Trophoblast cell (in vitro differentiated cells and primary cell): ENCODE measurements around the gene COPS7A.
A peak's percentile ranks its signal among the peaks of the same experiment; 100 is the strongest.

Source experiments
- DNase-seq, 2 donors: peaks; one replicate each; pipeline ENCODE4 v3.0.0-alpha.2; 2016
- H2AFZ ChIP-seq: 2 replicates; pipeline ENCODE4 v1.6.1; 2013; ENCODE audit warnings: low read length, moderate library complexity, mild to moderate bottlenecking; ENCODE audit not compliant: insufficient read depth, poor library complexity
- H2AK5ac ChIP-seq: 2 replicates; pipeline ENCODE4 v1.6.1; 2013; ENCODE audit warnings: mild to moderate bottlenecking, low read length
- H2BK120ac ChIP-seq: 2 replicates; pipeline ENCODE4 v1.6.1; 2013; ENCODE audit warnings: low read length, mild to moderate bottlenecking, moderate library complexity; ENCODE audit not compliant: insufficient read depth, poor library complexity
- H2BK12ac ChIP-seq: 2 replicates; pipeline ENCODE4 v1.6.1; 2013; ENCODE audit warnings: mild to moderate bottlenecking, low read length, moderate library complexity
- H2BK5ac ChIP-seq: 2 replicates; pipeline ENCODE4 v1.6.1; 2013; ENCODE audit warnings: low read length, low read depth, moderate library complexity, mild to moderate bottlenecking; ENCODE audit not compliant: poor library complexity
- H3K14ac ChIP-seq: 2 replicates; pipeline ENCODE4 v1.6.1; 2013; ENCODE audit warnings: mild to moderate bottlenecking, low read length
- H3K18ac ChIP-seq: 2 replicates; pipeline ENCODE4 v1.6.1; 2013; ENCODE audit warnings: mild to moderate bottlenecking, low read length
- H3K23ac ChIP-seq: 2 replicates; pipeline ENCODE4 v1.6.1; 2013; ENCODE audit warnings: low read length
- H3K27ac ChIP-seq: 2 replicates; pipeline ENCODE4 v1.5.1; 2013; ENCODE audit warnings: low read depth, mild to moderate bottlenecking, inconsistent platforms, low read length, moderate library complexity
- H3K27me3 ChIP-seq: 2 replicates; pipeline ENCODE4 v1.6.1; 2013; ENCODE audit warnings: inconsistent platforms, mild to moderate bottlenecking, low read length, moderate library complexity; ENCODE audit not compliant: insufficient read depth
- H3K36me3 ChIP-seq, 2 experiments: 1 replicate in 1 of 2; 2 replicates in 1 of 2; pipeline ENCODE4 v1.6.1; 2013; ENCODE audit warnings: low read length in 2 of 2, mild to moderate bottlenecking in 2 of 2, moderate library complexity in 1 of 2; ENCODE audit not compliant: insufficient read depth in 2 of 2, control insufficient read depth in 1 of 2
- H3K4ac ChIP-seq: 2 replicates; pipeline ENCODE4 v1.6.1; 2013; ENCODE audit warnings: low read depth, mild to moderate bottlenecking, low read length, moderate library complexity
- H3K4me1 ChIP-seq, 2 experiments: 1 replicate in 1 of 2; 2 replicates in 1 of 2; pipeline ENCODE4 v1.6.1; 2013; ENCODE audit warnings: low read length in 2 of 2, mild to moderate bottlenecking in 2 of 2, moderate library complexity in 1 of 2; ENCODE audit not compliant: insufficient read depth in 2 of 2, control insufficient read depth in 1 of 2
- H3K4me2 ChIP-seq: 2 replicates; pipeline ENCODE4 v1.6.1; 2013; ENCODE audit warnings: inconsistent platforms, mild to moderate bottlenecking, low read length, moderate library complexity
- H3K4me3 ChIP-seq: 2 replicates; pipeline ENCODE4 v1.5.1; 2013; ENCODE audit warnings: mild to moderate bottlenecking, low read depth, low read length, inconsistent platforms
- H3K79me1 ChIP-seq: one replicate; pipeline ENCODE4 v1.6.1; 2013; ENCODE audit warnings: low read length
- H3K79me2 ChIP-seq: 2 replicates; pipeline ENCODE4 v1.6.1; 2013; ENCODE audit warnings: low read length, mild to moderate bottlenecking; ENCODE audit not compliant: control insufficient read depth, insufficient read depth, poor library complexity
- H3K9ac ChIP-seq: 2 replicates; pipeline ENCODE4 v1.6.1; 2013; ENCODE audit warnings: mild to moderate bottlenecking, low read length
- H3K9me3 ChIP-seq: 2 replicates; pipeline ENCODE4 v1.6.1; 2013; ENCODE audit warnings: low read depth, mild to moderate bottlenecking, control low read depth, inconsistent platforms, low read length; ENCODE audit not compliant: insufficient read depth
- H4K12ac ChIP-seq: 2 replicates; pipeline ENCODE4 v1.6.1; 2013; ENCODE audit warnings: low read depth, mild to moderate bottlenecking, low read length, moderate library complexity
- H4K8ac ChIP-seq: 2 replicates; pipeline ENCODE4 v1.6.1; 2013; ENCODE audit warnings: low read depth, mild to moderate bottlenecking, low read length, moderate library complexity
- H4K91ac ChIP-seq: one replicate; pipeline ENCODE4 v1.6.1; 2013; ENCODE audit warnings: low read depth, mild to moderate bottlenecking, low read length, moderate library complexity
- whole genome bisulfite sequencing: extraction: QIAGEN DNeasy Blood & Tissue Kit; methylation state at CpG from one replicate; pipeline ENCODE4 v1.1.7; 2013; ENCODE audit warnings: missing lambda C conversion rate; ENCODE audit not compliant: insufficient read length, insufficient coverage; ENCODE audit errors: extremely low coverage; 5-methylcytosine and 5-hydroxymethylcytosine counted together

COPS7A gene

DNA sequence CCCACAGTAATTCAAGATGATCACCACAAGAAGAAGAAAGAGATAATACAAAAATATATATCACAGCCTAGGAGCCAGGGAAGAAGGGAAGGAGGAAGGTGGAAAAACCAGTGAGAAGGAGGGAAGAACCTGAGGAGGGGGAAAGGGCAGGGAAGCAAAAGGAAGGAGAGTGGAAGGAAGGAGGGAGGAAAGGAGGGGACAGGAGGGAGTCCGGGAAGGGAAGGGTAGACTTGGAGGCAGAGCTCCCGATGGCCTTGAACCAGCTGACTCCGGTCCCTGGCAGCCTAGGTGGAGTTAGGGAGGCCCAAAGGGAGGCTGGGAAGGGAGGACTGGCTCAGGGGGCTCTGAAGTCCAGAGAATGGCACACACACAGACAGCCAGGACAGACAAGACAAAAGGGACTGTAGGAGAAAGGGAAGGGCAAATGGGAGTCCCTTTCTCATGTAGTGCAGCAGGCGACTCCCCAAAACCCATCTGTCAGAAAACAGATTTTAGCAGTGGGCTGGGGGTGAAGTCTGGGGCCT lies 30.0 kb upstream of the COPS7A start:
- Histone ChIP-seq H4K12ac (no peak overlapping the region), H2BK5ac (no peak overlapping the region), H3K4me2 (no peak overlapping the region), H3K14ac (no peak overlapping the region), H3K36me3 (no peaks in the 10 kb centered on the region), H3K9ac (no peak overlapping the region), H2AK5ac (no peak overlapping the region), H4K8ac (no peak overlapping the region), H2AFZ (no peak overlapping the region), H3K4me1 (peaks cover 0 to 3% of the 10 kb centered on the region in 2 experiments), H3K27me3 (peaks cover 7% of the 10 kb centered on the region), H3K9me3 (no peaks in the 10 kb centered on the region), H3K79me2 (peaks cover 4% of the 10 kb centered on the region), H4K91ac (no peak overlapping the region), H3K4ac (no peak overlapping the region), H2BK12ac (no peak overlapping the region), H3K23ac (no peak overlapping the region), H3K18ac (no peak overlapping the region), H3K4me3 (no peak overlapping the region), H3K79me1 (peaks cover 4% of the 10 kb centered on the region), H3K27ac (no peak overlapping the region), H2BK120ac (no peak overlapping the region)
- no peak for DNase-seq
- no CpG with 5 or more reads among the region's 4 CpGs for WGBS

- Histone ChIP-seq H2BK120ac (no peak overlapping the region), H4K91ac (no peak overlapping the region), H3K27me3 (peaks cover 13% of the 10 kb centered on the region), H2BK12ac (no peak overlapping the region), H3K18ac (no peak overlapping the region), H2AFZ (no peak overlapping the region), H3K9me3 (no peaks in the 10 kb centered on the region), H4K12ac (no peak overlapping the region), H3K36me3 (no peaks in the 10 kb centered on the region), H3K14ac (no peak overlapping the region), H3K9ac (no peak overlapping the region), H3K79me2 (no peaks in the 10 kb centered on the region), H2BK5ac (no peak overlapping the region), H4K8ac (no peak overlapping the region), H3K4me2 (no peak overlapping the region), H2AK5ac (no peak overlapping the region), H3K4me1 (peaks cover 0 to 3% of the 10 kb centered on the region in 2 experiments), H3K23ac (no peak overlapping the region), H3K79me1 (no peaks in the 10 kb centered on the region), H3K4ac (no peak overlapping the region), H3K4me3 (peak overlapping the region; percentile 51), H3K27ac (no peak overlapping the region)
- no peak for DNase-seq
- no CpG with 5 or more reads among the region's 9 CpGs for WGBS
Observed at GRCh38 chr12:6694701-6695100, 29.1 kb upstream of the COPS7A start.

GRCh38 chr12:6695313-6696045 lies 28.4 kb upstream of the COPS7A start:
- no peaks in the 10 kb centered on the region for H3K79me2 ChIP-seq
- H2BK5ac ChIP-seq, result no peak overlapping the region
- H3K79me1 ChIP-seq, result no peaks in the 10 kb centered on the region
- H3K4me3 ChIP-seq, result no peak overlapping the region
- no peak overlapping the region for H3K18ac ChIP-seq
- no peak overlapping the region for H3K4ac ChIP-seq
- DNase-seq, result no peak
- H4K8ac ChIP-seq, result no peak overlapping the region
- no peak overlapping the region for H2AFZ ChIP-seq
- no peak overlapping the region for H4K12ac ChIP-seq
- no peak overlapping the region for H2AK5ac ChIP-seq
- H3K9ac ChIP-seq, result no peak overlapping the region
- no peak overlapping the region for H3K23ac ChIP-seq
- no peak overlapping the region for H3K4me2 ChIP-seq
- peaks cover 20% of the 10 kb centered on the region for H3K27me3 ChIP-seq
- no peaks in the 10 kb centered on the region for H3K36me3 ChIP-seq
- H3K4me1 ChIP-seq, result peaks cover 0 to 3% of the 10 kb centered on the region in 2 experiments
- no CpG with 5 or more reads among the region's 11 CpGs for WGBS
- H3K27ac ChIP-seq, result no peak overlapping the region
- H2BK120ac ChIP-seq, result no peak overlapping the region
- no peak overlapping the region for H4K91ac ChIP-seq
- H3K14ac ChIP-seq, result no peak overlapping the region
- no peaks in the 10 kb centered on the region for H3K9me3 ChIP-seq
- no peak overlapping the region for H2BK12ac ChIP-seq

DNA sequence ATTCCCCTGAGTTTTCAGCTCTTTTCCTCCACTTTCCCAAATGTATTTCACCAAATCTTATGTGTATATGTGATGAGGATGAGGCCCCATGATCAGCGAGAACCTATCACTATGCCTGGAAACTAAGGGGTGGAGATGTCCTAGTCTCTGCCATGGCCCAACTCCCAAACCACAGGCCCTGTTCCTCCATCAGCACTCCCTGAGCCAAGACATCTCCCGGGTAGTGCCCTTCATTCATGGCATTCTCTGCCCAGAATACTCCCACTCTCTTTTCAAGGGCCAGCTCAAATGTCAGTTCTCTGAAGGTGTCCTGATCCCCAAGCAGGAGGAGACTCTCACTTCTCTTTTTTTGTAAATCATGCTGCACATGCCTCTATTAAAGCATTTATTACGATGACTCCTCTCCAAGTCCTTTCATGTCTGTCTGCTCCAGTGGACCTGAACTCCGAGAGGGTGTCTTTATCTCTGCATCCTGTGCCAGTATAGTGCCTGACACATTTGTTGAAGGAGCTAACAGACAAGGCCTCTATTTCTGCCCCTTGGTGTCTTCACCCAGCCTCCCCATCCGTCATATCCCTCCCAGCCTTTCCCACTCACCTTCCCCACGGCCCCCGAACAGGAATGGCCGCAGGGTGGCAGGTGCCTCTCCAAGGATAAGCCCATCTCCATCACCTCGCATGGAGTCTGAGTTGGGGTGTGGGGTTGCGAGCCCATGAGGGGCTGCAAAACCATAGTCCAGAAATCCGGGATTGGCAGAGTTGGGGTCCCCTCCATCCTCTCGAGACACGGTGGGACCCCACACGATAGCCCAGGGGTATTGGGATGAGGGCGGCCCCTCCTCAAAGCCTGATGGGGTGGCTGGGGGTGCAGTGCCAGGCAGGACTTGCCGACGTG lies 26.9 kb upstream of the COPS7A start:
- WGBS, result no CpG with 5 or more reads among the region's 17 CpGs
- H3K9me3 ChIP-seq, result no peaks in the 10 kb centered on the region
- peaks cover 31% of the 10 kb centered on the region for H3K27me3 ChIP-seq
- H2BK120ac ChIP-seq, result no peak overlapping the region
- no peak overlapping the region for H4K91ac ChIP-seq
- no peak overlapping the region for H2AK5ac ChIP-seq
- H3K27ac ChIP-seq, result no peak overlapping the region
- no peak for DNase-seq
- no peak overlapping the region for H4K8ac ChIP-seq
- H3K79me1 ChIP-seq, result no peaks in the 10 kb centered on the region
- no peak overlapping the region for H3K4me2 ChIP-seq
- no peak overlapping the region for H3K18ac ChIP-seq
- no peaks in the 10 kb centered on the region for H3K79me2 ChIP-seq
- no peak overlapping the region for H3K9ac ChIP-seq
- H4K12ac ChIP-seq, result no peak overlapping the region
- H2BK12ac ChIP-seq, result no peak overlapping the region
- H3K36me3 ChIP-seq, result no peaks in the 10 kb centered on the region
- no peak overlapping the region for H3K14ac ChIP-seq
- no peak overlapping the region for H3K4ac ChIP-seq
- H3K23ac ChIP-seq, result peak overlapping the region; percentile 11
- no peak overlapping the region for H2BK5ac ChIP-seq
- H2AFZ ChIP-seq, result no peak overlapping the region
- peaks cover 4 to 8% of the 10 kb centered on the region in 2 experiments for H3K4me1 ChIP-seq
- no peak overlapping the region for H3K4me3 ChIP-seq
